ENCODE measurements around the gene CHI3L2.

Gene CHI3L2

GRCh38 chr1:111256988-111257658 lies 29.6 kb downstream of the CHI3L2 start:
- H3K4me3 ChIP-seq (ENCODE audit: low read depth, low read length), result no peak overlapping the region
- no peak for TF ChIP-seq CTCF (IDR thresholded peaks at IDR 0.05; ENCODE audit: low read depth, low read length)

- no peak overlapping the region for H3K4me3 ChIP-seq (ENCODE audit: low read depth, low read length)
- TF ChIP-seq CTCF (IDR thresholded peaks at IDR 0.05; ENCODE audit: low read depth, low read length), result no peak
These were observed 40.4 kb downstream of the CHI3L2 start for GRCh38 chr1:111267801-111268508.

- no peak for TF ChIP-seq CTCF (IDR thresholded peaks at IDR 0.05; ENCODE audit: low read depth, low read length)
- H3K4me3 ChIP-seq (ENCODE audit: low read depth, low read length), result no peak overlapping the region
These were observed 42.4 kb downstream of the CHI3L2 start for GRCh38 chr1:111269825-111270406.

GRCh38 chr1:111270771-111271463 lies 43.4 kb downstream of the CHI3L2 start:
- no peak overlapping the region for H3K4me3 ChIP-seq (ENCODE audit: low read depth, low read length)
- TF ChIP-seq CTCF (IDR thresholded peaks at IDR 0.05; ENCODE audit: low read depth, low read length), result no peak

GRCh38 chr1:111271464-111271801 lies 43.9 kb downstream of the CHI3L2 start:
- no peak overlapping the region for H3K4me3 ChIP-seq (ENCODE audit: low read depth, low read length)
- no peak for TF ChIP-seq CTCF (IDR thresholded peaks at IDR 0.05; ENCODE audit: low read depth, low read length)

- no peak for TF ChIP-seq CTCF (IDR thresholded peaks at IDR 0.05; ENCODE audit: low read depth, low read length)
- no peak overlapping the region for H3K4me3 ChIP-seq (ENCODE audit: low read depth, low read length)
These were observed 44.6 kb downstream of the CHI3L2 start for GRCh38 chr1:111272081-111272480.

- TF ChIP-seq CTCF (IDR thresholded peaks at IDR 0.05; ENCODE audit: low read depth, low read length), result no peak
These were observed 47.1 kb downstream of the CHI3L2 start for GRCh38 chr1:111274653-111275052.

More at GRCh38 chr1:111274653-111275052, 47.1 kb downstream of the CHI3L2 start:
- H3K4me3 ChIP-seq (ENCODE audit: low read depth, low read length), result no peak overlapping the region

All from WI38 (cell line).